ENCODE results near the gene HAL. TPM values are rescaled to one million over a fixed set of nuclear protein-coding genes. Genes with fewer than 3 reads are reported as not detected.
A peak's percentile ranks its signal among the peaks of the same experiment; 100 is the strongest.

Gene HAL
- total RNA-seq (2021; fragmentation: NEBNext Ultra II Directional; extraction: Animal tissue kit (Norgen Biotek cat#: 25700)) = 0.17 and 0.44 TPM in 2 replicates
- polyA plus RNA-seq (2011; rRNA removed) = 0.08 and 0.12 TPM in 2 replicates
- polyA plus RNA-seq (2011; cell fraction: cytosol; rRNA removed) = 0.40 TPM
- 1.2 TPM for polyA plus RNA-seq (2011; cell fraction: nucleus; rRNA removed)
- 0.09 to 0.44 TPM (median 0.18 TPM) in 4 replicates for polyA plus RNA-seq (2012, experiment 1 of 2)
- 0.13 TPM for polyA plus RNA-seq (2012, experiment 2 of 2)
- 0.16 TPM for polyA plus RNA-seq (2013, experiment 1 of 2)
- polyA plus RNA-seq (2013, experiment 2 of 2) = 0.20 TPM
- 0.15 and 0.73 TPM in 2 replicates for polyA minus RNA-seq (2011; rRNA and poly(A)+ RNA removed)
- not detected for polyA minus RNA-seq (2011; cell fraction: cytosol; rRNA and poly(A)+ RNA removed)
- polyA minus RNA-seq (2011; cell fraction: nucleus; rRNA and poly(A)+ RNA removed) = 1.1 TPM
- long read RNA-seq, experiment 1, partial matches to known transcripts = 1 of 1 reads
- long read RNA-seq, experiment 1, other reads (novel, unspliced or antisense) = 0 of 1 reads
- long read RNA-seq, experiment 2 = 0 reads

DNA sequence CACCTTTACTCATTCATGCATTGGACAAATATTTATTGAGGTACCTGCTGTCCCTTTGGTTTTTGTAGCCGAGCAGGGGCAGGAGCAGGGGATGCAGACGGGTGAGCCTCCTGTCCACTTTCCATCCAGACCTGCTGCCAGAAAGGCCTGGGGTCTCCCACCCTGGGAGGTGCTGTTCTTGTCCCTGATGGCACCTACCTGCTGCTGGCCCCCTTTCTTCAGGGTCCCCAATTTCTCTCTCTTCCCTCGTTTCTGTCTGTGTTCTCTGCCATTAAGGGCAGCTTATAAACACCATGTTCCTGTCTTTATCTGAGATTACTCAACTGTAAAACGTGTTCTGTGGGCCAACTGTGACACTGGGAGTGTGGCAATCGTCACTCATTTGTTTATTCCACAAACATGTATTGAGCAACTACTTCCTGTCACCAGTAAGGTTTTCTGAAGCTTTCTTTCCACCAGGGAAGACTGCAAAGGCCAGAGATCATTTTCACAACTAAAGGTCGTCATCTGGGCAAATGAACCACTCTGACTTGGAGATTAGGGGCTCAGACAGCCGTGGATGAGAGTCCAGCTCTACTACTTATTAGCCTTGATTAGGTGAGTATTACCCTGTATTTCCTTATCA, at the start of gene HAL:
Gene HAL, minus strand, starts transcription at position 311 of the 625 bp plus-strand sequence. CDS start 434 bp downstream, outside the sequence.
- Histone ChIP-seq H3K79me1 (ENCODE audit: low read depth, low read length) (no peaks in the 10 kb centered on the region), H2BK12ac (ENCODE audit: low read depth, low read length) (no peak within 1 kb of the TSS), H3K4ac (replicated peaks; ENCODE audit: insufficient read length, low read depth, low read length) (no peak within 1 kb of the TSS), H3K23ac (ENCODE audit: insufficient read length) (no peak within 1 kb of the TSS), H2AFZ (ENCODE audit: low read length) (no peak within 1 kb of the TSS), H3K23me2 (ENCODE audit: low read depth, low read length) (no peaks in the 10 kb centered on the region), H3K4me1 (replicated peaks in 1 of 4; ENCODE audit: control insufficient read depth in 3 of 4, insufficient read depth in 4 of 4, low read length in 3 of 4) (peaks cover 0 to 3% (median 0%) of the 10 kb centered on the region in 4 experiments; a peak in 1 of 7 replicates), H3K4me2 (ENCODE audit: insufficient read depth in 1 of 2, low read depth in 2 of 2, low read length in 2 of 2) (no peak within 1 kb of the TSS), H2BK15ac (ENCODE audit: low read length) (no peak within 1 kb of the TSS), H3K36me3 (ENCODE audit: control insufficient read depth in 2 of 4, insufficient read depth in 4 of 4, low read length in 3 of 4) (peaks cover 0 to 11% (median 1%) of the 10 kb centered on the region in 4 experiments; a peak in 2 of 8 replicates), H2BK120ac (replicated peaks; ENCODE audit: low read depth, low read length) (no peak within 1 kb of the TSS), H4K8ac (ENCODE audit: extremely low read depth, insufficient read depth, low read length) (peak within 1 kb of the TSS; percentile 65), H3K9ac (replicated peaks in 1 of 4; ENCODE audit: extremely low read depth in 1 of 4, low read depth in 3 of 4, low read length in 3 of 4) (no peak within 1 kb of the TSS), H3K27ac (ENCODE audit: low read depth, low read length) (no peak within 1 kb of the TSS), H4K91ac (replicated peaks; ENCODE audit: insufficient read length, low read length) (no peak within 1 kb of the TSS), H2BK5ac (ENCODE audit: low read depth, low read length) (no peak within 1 kb of the TSS), H3K14ac (ENCODE audit: insufficient read length) (no peak within 1 kb of the TSS), H3K18ac (ENCODE audit: extremely low read depth, low read length) (no peak within 1 kb of the TSS), H4K5ac (ENCODE audit: insufficient read length, low read depth, low read length) (no peak within 1 kb of the TSS), H2BK20ac (ENCODE audit: low read length) (no peak within 1 kb of the TSS), H2AK5ac (ENCODE audit: low read depth, low read length) (no peak within 1 kb of the TSS), H3K56ac (replicated peaks; ENCODE audit: insufficient read length, low read depth, low read length) (no peak within 1 kb of the TSS), H3K9me3 (ENCODE audit: insufficient read depth in 2 of 2, low read depth in 1 of 2, low read length in 1 of 2) (no peaks in the 10 kb centered on the region), H4K20me1 (replicated peaks in 1 of 2; ENCODE audit: control insufficient read depth in 1 of 2, insufficient read depth in 2 of 2, low read length in 2 of 2) (no peaks in the 10 kb centered on the region), H3K4me3 (ENCODE audit: extremely low read depth in 1 of 4, insufficient read depth in 2 of 4, low read depth in 3 of 4, low read length in 4 of 4) (no peak within 1 kb of the TSS), H3K79me2 (ENCODE audit: control insufficient read depth in 1 of 2, insufficient read depth in 2 of 2, low read length in 2 of 2) (no peaks in the 10 kb centered on the region), H3K27me3 (replicated peaks in 1 of 4; ENCODE audit: control insufficient read depth in 3 of 4, extremely low read depth in 1 of 4, insufficient read depth in 3 of 4, low read length in 3 of 4) (no peaks in the 10 kb centered on the region)
- DNase-seq (ENCODE audit: low read depth in 1 of 2, low spot score in 2 of 2) (no peak), FAIRE-seq (no peak)
- WGBS, 2 experiments (ENCODE audit: extremely low coverage in 1 of 2, insufficient coverage in 1 of 2, insufficient read length in 1 of 2, insufficient replicate concordance in 2 of 2, low coverage in 1 of 2, low lambda C conversion rate in 2 of 2, missing lambda C conversion rate in 1 of 2) = 87% methylated on average over 7 of the region's 7 CpGs; no CpG with 5 or more reads in 1 of the 2 experiments
- ChIA-PET POLR2A (ENCODE audit: partially characterized antibody) (interaction anchor here (1.1 kb wide), 1 partner anchor 19 kb away, joined by 3 read pairs; no protein-coding TSS in a partner anchor), CTCF (ENCODE audit: partially characterized antibody) (interaction anchor here (0.6 to 8.7 kb wide), 7 partner anchors 19 to 353 kb away, joined by 3 to 149 read pairs (median 3); partner anchors contain the start of gene CCDC38)
- no peak for TF ChIP-seq MAFK (IDR thresholded peaks at IDR 0.05; ENCODE audit: low read depth, low read length)
- TF ChIP-seq GABPA (IDR thresholded peaks at IDR 0.05; ENCODE audit: borderline replicate concordance, insufficient read depth, low read length) = no peak
- no peak for TF ChIP-seq NRF1 (IDR thresholded peaks at IDR 0.05; ENCODE audit: low read depth, low read length)
- TF ChIP-seq HDAC2 (IDR thresholded peaks at IDR 0.05; ENCODE audit: borderline replicate concordance in 1 of 2, low read depth in 2 of 2, low read length in 2 of 2) = no peak
- TF ChIP-seq SP2 (IDR thresholded peaks at IDR 0.05; ENCODE audit: low read length) = no peak
- TF ChIP-seq JUND (IDR thresholded peaks at IDR 0.05; ENCODE audit: low read length) = no peak
- TF ChIP-seq, protein P1, sequence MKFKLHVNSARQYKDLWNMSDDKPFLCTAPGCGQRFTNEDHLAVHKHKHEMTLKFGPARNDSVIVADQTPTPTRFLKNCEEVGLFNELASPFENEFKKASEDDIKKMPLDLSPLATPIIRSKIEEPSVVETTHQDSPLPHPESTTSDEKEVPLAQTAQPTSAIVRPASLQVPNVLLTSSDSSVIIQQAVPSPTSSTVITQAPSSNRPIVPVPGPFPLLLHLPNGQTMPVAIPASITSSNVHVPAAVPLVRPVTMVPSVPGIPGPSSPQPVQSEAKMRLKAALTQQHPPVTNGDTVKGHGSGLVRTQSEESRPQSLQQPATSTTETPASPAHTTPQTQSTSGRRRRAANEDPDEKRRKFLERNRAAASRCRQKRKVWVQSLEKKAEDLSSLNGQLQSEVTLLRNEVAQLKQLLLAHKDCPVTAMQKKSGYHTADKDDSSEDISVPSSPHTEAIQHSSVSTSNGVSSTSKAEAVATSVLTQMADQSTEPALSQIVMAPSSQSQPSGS (IDR thresholded peaks at IDR 0.05; ENCODE audit: low read length) = no peak
- TF ChIP-seq TAF7 (optimal IDR thresholded peaks at IDR 0.05; ENCODE audit: borderline replicate concordance, low read depth, low read length) = no peak
- TF ChIP-seq SP1 (IDR thresholded peaks at IDR 0.05; ENCODE audit: low read depth, low read length) = no peak
